MM.1S (cell line): ENCODE measurements around the gene TRAPPC10.

Experiments
- DNase-seq: peaks from one replicate; pipeline ENCODE4 v3.0.0-alpha.2; 2015
- H2AFZ ChIP-seq: fragments of 300-600 bp; sonication (generic); 2 replicates; pipeline ENCODE4 v1.6.0; 2016; ENCODE audit warnings: antibody characterized with exemption, low read length
- H3F3A ChIP-seq: fragments of 300-600 bp; sonication (generic); 2 replicates; pipeline ENCODE4 v1.6.1; 2016; ENCODE audit warnings: mild to moderate bottlenecking, antibody characterized with exemption, low read length, moderate library complexity, mixed read lengths; ENCODE audit not compliant: insufficient read depth
- H3K27ac ChIP-seq: fragments of 300-600 bp; sonication (generic); 2 replicates; pipeline ENCODE4 v1.5.1; 2016; ENCODE audit warnings: mild to moderate bottlenecking, low read length
- H3K27me3 ChIP-seq: fragments of 300-600 bp; sonication (generic); replicated peaks from 2 replicates; pipeline ENCODE4 v1.6.0; 2016; ENCODE audit warnings: low read length; ENCODE audit not compliant: insufficient read depth
- H3K36me3 ChIP-seq: fragments of 300-600 bp; sonication (generic); replicated peaks from 2 replicates; pipeline ENCODE4 v1.6.1; 2016; ENCODE audit warnings: mild to moderate bottlenecking, low read length, mixed read lengths; ENCODE audit not compliant: insufficient read depth
- H3K4me1 ChIP-seq: fragments of 300-600 bp; sonication (generic); 2 replicates; pipeline ENCODE4 v1.6.1; 2016; ENCODE audit warnings: low read length, mixed read lengths
- H3K4me2 ChIP-seq: fragments of 300-600 bp; sonication (generic); 2 replicates; pipeline ENCODE4 v1.6.0; 2016; ENCODE audit warnings: low read depth, low read length
- H3K4me3 ChIP-seq: fragments of 300-600 bp; sonication (generic); 2 replicates; pipeline ENCODE4 v1.5.1; 2016; ENCODE audit warnings: low read length, mixed read lengths
- H3K79me2 ChIP-seq: fragments of 300-600 bp; sonication (generic); 2 replicates; pipeline ENCODE4 v1.6.1; 2016; ENCODE audit warnings: mixed run types, low read length, mixed read lengths
- H3K9ac ChIP-seq: fragments of 300-600 bp; sonication (generic); 2 replicates; pipeline ENCODE4 v1.6.1; 2016; ENCODE audit warnings: low read length, mixed read lengths
- H3K9me2 ChIP-seq: fragments of 300-600 bp; sonication (generic); replicated peaks from 2 replicates; pipeline ENCODE4 v1.6.1; 2016; ENCODE audit warnings: mild to moderate bottlenecking, low read length, mixed read lengths; ENCODE audit not compliant: insufficient read depth
- H3K9me3 ChIP-seq: fragments of 300-600 bp; sonication (generic); replicated peaks from 2 replicates; pipeline ENCODE4 v1.6.1; 2016; ENCODE audit warnings: mild to moderate bottlenecking, low read length, mixed read lengths; ENCODE audit not compliant: insufficient read depth
- H4K20me1 ChIP-seq: fragments of 300-600 bp; sonication (generic); 2 replicates; pipeline ENCODE4 v1.6.1; 2016; ENCODE audit warnings: mild to moderate bottlenecking, low read length, moderate library complexity, mixed read lengths; ENCODE audit not compliant: insufficient read depth
- EZH2 ChIP-seq: fragments of 300-600 bp; sonication (generic); optimal IDR thresholded peaks from 2 replicates; pipeline ENCODE3; 2017; ENCODE audit warnings: low read depth, mild to moderate bottlenecking, antibody characterized with exemption, low read length, mixed read lengths
- EZH2phosphoT487 ChIP-seq: fragments of 300-600 bp; sonication (generic); IDR thresholded peaks from 2 replicates; pipeline ENCODE4 v1.6.1; 2018; ENCODE audit warnings: antibody characterized with exemption, low read length
- TF ChIP-seq, protein P1 (sequence below): fragments of 300-600 bp; sonication (generic); IDR thresholded peaks from 2 replicates; pipeline ENCODE4 v1.5.1; 2016; ENCODE audit warnings: antibody characterized with exemption, low read length, mixed read lengths

Gene TRAPPC10, protein sequence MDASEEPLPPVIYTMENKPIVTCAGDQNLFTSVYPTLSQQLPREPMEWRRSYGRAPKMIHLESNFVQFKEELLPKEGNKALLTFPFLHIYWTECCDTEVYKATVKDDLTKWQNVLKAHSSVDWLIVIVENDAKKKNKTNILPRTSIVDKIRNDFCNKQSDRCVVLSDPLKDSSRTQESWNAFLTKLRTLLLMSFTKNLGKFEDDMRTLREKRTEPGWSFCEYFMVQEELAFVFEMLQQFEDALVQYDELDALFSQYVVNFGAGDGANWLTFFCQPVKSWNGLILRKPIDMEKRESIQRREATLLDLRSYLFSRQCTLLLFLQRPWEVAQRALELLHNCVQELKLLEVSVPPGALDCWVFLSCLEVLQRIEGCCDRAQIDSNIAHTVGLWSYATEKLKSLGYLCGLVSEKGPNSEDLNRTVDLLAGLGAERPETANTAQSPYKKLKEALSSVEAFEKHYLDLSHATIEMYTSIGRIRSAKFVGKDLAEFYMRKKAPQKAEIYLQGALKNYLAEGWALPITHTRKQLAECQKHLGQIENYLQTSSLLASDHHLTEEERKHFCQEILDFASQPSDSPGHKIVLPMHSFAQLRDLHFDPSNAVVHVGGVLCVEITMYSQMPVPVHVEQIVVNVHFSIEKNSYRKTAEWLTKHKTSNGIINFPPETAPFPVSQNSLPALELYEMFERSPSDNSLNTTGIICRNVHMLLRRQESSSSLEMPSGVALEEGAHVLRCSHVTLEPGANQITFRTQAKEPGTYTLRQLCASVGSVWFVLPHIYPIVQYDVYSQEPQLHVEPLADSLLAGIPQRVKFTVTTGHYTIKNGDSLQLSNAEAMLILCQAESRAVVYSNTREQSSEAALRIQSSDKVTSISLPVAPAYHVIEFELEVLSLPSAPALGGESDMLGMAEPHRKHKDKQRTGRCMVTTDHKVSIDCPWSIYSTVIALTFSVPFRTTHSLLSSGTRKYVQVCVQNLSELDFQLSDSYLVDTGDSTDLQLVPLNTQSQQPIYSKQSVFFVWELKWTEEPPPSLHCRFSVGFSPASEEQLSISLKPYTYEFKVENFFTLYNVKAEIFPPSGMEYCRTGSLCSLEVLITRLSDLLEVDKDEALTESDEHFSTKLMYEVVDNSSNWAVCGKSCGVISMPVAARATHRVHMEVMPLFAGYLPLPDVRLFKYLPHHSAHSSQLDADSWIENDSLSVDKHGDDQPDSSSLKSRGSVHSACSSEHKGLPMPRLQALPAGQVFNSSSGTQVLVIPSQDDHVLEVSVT

DNA sequence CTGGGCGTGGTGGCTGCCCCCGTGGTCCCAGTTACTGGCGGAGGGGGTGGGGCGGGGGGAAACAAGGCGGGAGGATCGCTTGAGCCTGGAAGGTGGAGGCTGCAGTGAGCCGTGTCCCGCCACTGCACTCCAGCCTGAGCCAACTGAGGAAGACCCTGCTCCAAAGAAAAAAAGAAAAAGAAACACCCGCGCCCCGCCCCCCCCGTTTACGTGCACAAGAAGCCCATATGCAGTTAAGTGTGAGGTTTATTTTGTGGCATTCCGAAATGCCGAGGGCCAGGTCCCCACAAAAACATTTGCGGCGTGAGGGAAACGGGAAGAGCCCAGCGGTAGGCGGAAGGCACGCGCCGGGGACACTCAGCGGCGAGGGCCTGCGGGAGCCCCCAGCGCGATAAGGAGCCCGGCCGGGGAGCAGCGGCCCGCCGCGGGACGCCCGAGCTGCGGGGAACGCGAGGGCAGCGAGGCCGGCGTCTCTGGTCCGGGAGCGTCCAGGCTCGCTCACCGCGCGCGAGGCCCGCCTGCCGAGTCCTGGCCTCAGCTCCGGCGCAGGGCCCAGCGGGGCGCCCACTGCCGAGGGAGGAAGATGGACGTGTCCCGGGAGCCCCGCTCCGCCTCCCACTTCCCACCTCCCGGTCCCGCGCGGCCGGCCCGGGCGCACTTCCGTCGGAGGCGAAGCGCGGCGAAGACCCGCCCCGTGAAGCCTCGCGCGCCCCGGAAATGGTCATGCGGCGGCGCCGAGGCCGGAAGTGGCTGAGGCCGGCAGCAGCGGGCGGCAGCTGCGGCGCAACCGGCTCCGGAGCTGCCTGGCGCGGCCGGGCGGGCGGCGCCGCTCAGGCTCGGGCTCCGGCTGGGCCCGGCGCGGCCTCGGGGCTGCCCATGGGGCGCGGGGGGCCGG lies at the start of gene TRAPPC10:
TRAPPC10 (plus strand) TSS at position 731 of the 895 bp plus-strand sequence. CDS start 185 bp downstream, outside the sequence.
- TF ChIP-seq EZH2phosphoT487 (no peak), EZH2 (no peak)
- TF ChIP-seq, protein P1, sequence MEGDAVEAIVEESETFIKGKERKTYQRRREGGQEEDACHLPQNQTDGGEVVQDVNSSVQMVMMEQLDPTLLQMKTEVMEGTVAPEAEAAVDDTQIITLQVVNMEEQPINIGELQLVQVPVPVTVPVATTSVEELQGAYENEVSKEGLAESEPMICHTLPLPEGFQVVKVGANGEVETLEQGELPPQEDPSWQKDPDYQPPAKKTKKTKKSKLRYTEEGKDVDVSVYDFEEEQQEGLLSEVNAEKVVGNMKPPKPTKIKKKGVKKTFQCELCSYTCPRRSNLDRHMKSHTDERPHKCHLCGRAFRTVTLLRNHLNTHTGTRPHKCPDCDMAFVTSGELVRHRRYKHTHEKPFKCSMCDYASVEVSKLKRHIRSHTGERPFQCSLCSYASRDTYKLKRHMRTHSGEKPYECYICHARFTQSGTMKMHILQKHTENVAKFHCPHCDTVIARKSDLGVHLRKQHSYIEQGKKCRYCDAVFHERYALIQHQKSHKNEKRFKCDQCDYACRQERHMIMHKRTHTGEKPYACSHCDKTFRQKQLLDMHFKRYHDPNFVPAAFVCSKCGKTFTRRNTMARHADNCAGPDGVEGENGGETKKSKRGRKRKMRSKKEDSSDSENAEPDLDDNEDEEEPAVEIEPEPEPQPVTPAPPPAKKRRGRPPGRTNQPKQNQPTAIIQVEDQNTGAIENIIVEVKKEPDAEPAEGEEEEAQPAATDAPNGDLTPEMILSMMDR, result no peak
- peaks cover 27% of the 10 kb centered on the region for H3K4me1 ChIP-seq
- H3K9me2 ChIP-seq, result no peaks in the 10 kb centered on the region
- H3K9me3 ChIP-seq, result no peaks in the 10 kb centered on the region
- peaks cover 27% of the 10 kb centered on the region for H3F3A ChIP-seq
- H3K27me3 ChIP-seq, result no peaks in the 10 kb centered on the region
- peak within 1 kb of the TSS; percentile 81 for H3K9ac ChIP-seq
- peaks cover 52% of the 10 kb centered on the region for H3K79me2 ChIP-seq
- peak within 1 kb of the TSS; percentile 64 for H3K4me2 ChIP-seq
- peak within 1 kb of the TSS; percentile 76 for H2AFZ ChIP-seq
- H4K20me1 ChIP-seq, result peaks cover 34% of the 10 kb centered on the region
- H3K27ac ChIP-seq, result peak within 1 kb of the TSS; percentile 74
- peak within 1 kb of the TSS; percentile 85 for H3K4me3 ChIP-seq
- peak; percentile 95 for DNase-seq
- H3K36me3 ChIP-seq, result no peaks in the 10 kb centered on the region

DNA sequence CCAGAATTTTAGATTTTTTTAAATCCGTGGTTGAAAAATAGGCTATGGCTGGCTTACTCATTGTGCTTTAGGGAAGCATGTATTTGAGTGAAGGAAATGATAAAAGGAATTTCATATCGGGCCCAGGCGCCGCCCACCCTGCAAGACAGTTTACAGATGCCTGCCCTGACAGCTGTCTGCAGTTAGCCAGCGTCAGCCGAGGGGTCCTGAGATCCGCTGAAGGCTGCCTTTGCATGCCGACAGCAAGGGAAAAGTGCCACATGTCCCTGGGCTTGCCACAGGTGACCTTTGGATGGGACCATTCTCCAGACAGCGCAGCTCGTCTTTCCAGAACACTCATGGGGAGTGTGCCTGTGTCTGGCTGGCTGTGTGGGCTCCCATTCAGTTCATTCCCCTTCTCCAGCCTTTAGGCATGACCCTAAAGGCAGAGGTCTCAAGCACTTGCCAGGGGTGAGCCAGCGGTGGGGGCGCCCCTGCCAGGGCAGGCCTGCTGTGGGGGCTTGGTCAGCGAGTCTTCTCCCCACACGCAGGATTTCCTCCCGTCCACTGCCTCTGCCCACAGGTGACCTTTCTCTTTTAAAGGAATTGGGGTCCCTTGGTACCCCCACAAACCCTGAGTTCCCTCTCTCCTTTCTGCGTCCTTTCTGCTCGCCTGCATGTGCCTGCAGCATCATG lies 46.1 kb upstream of the TRAPPC10 start:
- Histone ChIP-seq H3K9me2 (no peaks in the 10 kb centered on the region), H3K27ac (no peak overlapping the region), H3K27me3 (no peaks in the 10 kb centered on the region), H3K9me3 (no peaks in the 10 kb centered on the region), H2AFZ (no peak overlapping the region), H3K9ac (no peak overlapping the region), H3K4me1 (no peaks in the 10 kb centered on the region), H3K79me2 (peaks cover 14% of the 10 kb centered on the region; the same call in 1 of the 2 replicates), H4K20me1 (no peaks in the 10 kb centered on the region), H3K36me3 (no peaks in the 10 kb centered on the region; the same call in 1 of the 2 replicates), H3F3A (no peaks in the 10 kb centered on the region), H3K4me3 (no peak overlapping the region), H3K4me2 (no peak overlapping the region)
- DNase-seq, result no peak
- TF ChIP-seq EZH2phosphoT487 (no peak), EZH2 (no peak)
- TF ChIP-seq, protein P1, result no peak
